ENCODE results near the gene ZNF74.

DNA sequence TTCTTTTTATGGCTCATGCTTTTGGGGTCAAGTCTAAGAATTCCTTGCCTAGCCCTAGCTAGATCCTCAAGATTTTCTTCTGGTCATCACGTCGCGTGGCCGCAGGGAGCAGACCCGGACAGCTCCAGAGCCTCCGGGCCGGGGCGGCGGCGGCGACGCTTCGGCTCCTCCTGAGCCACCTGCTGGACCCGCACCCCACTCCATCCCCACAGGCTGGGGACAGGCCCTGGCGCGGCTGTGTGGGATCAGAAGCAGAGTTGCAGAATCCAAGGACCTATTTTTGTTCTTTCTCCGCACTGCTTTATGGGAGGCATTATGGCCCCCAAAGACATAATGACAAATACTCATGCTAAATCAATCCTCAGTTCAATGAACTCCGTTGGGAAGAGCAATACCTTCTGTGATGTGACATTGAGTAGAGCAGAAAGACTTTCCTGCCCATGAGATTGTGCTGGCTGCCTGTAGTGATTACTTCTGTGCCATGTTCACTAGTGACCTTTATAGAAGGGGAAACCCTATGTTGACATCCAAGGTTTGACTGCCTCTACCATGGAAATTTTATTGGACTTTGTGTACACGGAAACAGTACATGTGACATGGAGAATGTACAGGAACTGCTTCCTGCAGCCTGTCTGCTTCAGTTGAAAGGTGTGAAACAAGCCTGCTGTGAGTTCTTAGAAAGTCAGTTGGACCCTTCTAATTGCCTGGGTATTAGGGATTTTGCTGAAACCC, 56.0 kb downstream of the ZNF74 start:
- no peak for TF ChIP-seq POLR2A (IDR thresholded peaks at IDR 0.05)
- TF ChIP-seq, protein P1, sequence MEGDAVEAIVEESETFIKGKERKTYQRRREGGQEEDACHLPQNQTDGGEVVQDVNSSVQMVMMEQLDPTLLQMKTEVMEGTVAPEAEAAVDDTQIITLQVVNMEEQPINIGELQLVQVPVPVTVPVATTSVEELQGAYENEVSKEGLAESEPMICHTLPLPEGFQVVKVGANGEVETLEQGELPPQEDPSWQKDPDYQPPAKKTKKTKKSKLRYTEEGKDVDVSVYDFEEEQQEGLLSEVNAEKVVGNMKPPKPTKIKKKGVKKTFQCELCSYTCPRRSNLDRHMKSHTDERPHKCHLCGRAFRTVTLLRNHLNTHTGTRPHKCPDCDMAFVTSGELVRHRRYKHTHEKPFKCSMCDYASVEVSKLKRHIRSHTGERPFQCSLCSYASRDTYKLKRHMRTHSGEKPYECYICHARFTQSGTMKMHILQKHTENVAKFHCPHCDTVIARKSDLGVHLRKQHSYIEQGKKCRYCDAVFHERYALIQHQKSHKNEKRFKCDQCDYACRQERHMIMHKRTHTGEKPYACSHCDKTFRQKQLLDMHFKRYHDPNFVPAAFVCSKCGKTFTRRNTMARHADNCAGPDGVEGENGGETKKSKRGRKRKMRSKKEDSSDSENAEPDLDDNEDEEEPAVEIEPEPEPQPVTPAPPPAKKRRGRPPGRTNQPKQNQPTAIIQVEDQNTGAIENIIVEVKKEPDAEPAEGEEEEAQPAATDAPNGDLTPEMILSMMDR (IDR thresholded peaks at IDR 0.05 in 4 of 5, conservative IDR thresholded peaks at IDR 0.05 in 1 of 5), result no peak
